ENCODE measurements around the gene C1QTNF2.

- TF ChIP-seq CTCF (CRISPR knock-in tag; IDR thresholded peaks at IDR 0.05) (no peak), ZFX (CRISPR knock-in tag; IDR thresholded peaks at IDR 0.05; ENCODE audit: low read depth) (no peak), NFYB (CRISPR knock-in tag; IDR thresholded peaks at IDR 0.05) (no peak), GABPA (IDR thresholded peaks at IDR 0.05; ENCODE audit: low read depth, low read length) (no peak), GABPA (CRISPR knock-in tag; IDR thresholded peaks at IDR 0.05; ENCODE audit: low read depth) (no peak), EZH2 (conservative IDR thresholded peaks at IDR 0.05; ENCODE audit: low read depth, low read length) (no peak), ZNF276 (CRISPR knock-in tag; IDR thresholded peaks at IDR 0.05; ENCODE audit: low read depth) (no peak)
Measured at GRCh38 chr5:160339406-160340130, 30.9 kb downstream of the C1QTNF2 start.
